Measurements from ENCODE around the gene C10orf90.

C10orf90 gene

GRCh38 chr10:126398383-126398743, 272.1 kb downstream of the C10orf90 start:
- Histone ChIP-seq H3K36me3 (ENCODE audit: insufficient read depth, low read length) (no peaks in the 10 kb centered on the region), H3K9me2 (replicated peaks; ENCODE audit: low read depth, low read length) (no peaks in the 10 kb centered on the region), H3K27me3 (ENCODE audit: insufficient read depth, low read length, poor library complexity, severe bottlenecking) (no peaks in the 10 kb centered on the region), H2AFZ (ENCODE audit: low read length) (no peak overlapping the region), H3K4me1 (ENCODE audit: insufficient read depth, low read length, poor library complexity, severe bottlenecking) (no peaks in the 10 kb centered on the region), H3K4me2 (ENCODE audit: low read depth, low read length, poor library complexity, severe bottlenecking) (no peak overlapping the region), H3K9ac (ENCODE audit: low read depth, low read length, poor library complexity, severe bottlenecking) (no peak overlapping the region), H3K79me2 (ENCODE audit: insufficient read depth, low read length) (no peaks in the 10 kb centered on the region), H3K4me3 (ENCODE audit: low read length, poor library complexity, severe bottlenecking) (no peak overlapping the region), H4K20me1 (ENCODE audit: insufficient read depth, low read length, poor library complexity, severe bottlenecking) (no peaks in the 10 kb centered on the region), H3K9me3 (ENCODE audit: insufficient read depth, low read depth, low read length) (no peaks in the 10 kb centered on the region; the same call in 1 of the 2 replicates), H3F3A (ENCODE audit: low read depth) (no peaks in the 10 kb centered on the region)
- TF ChIP-seq CTCF (conservative IDR thresholded peaks at IDR 0.05; ENCODE audit: low read length) (no peak), EZH2phosphoT487 (IDR thresholded peaks at IDR 0.05; ENCODE audit: borderline replicate concordance) (no peak)

- Histone ChIP-seq H3K4me3 (ENCODE audit: low read length, poor library complexity, severe bottlenecking) (no peak overlapping the region), H3K4me2 (ENCODE audit: low read depth, low read length, poor library complexity, severe bottlenecking) (no peak overlapping the region)
These were observed 272.7 kb downstream of the C10orf90 start for GRCh38 chr10:126397640-126398382.

GRCh38 chr10:126397156-126397555, 273.3 kb downstream of the C10orf90 start:
- no peak overlapping the region for H2AFZ ChIP-seq (ENCODE audit: low read length)
- H3K9ac ChIP-seq (ENCODE audit: low read depth, low read length, poor library complexity, severe bottlenecking), result no peak overlapping the region
- no peaks in the 10 kb centered on the region for H3F3A ChIP-seq (ENCODE audit: low read depth)
- H3K79me2 ChIP-seq (ENCODE audit: insufficient read depth, low read length), result no peaks in the 10 kb centered on the region
- H3K27me3 ChIP-seq (ENCODE audit: insufficient read depth, low read length, poor library complexity, severe bottlenecking), result no peaks in the 10 kb centered on the region
- H3K4me1 ChIP-seq (ENCODE audit: insufficient read depth, low read length, poor library complexity, severe bottlenecking), result no peaks in the 10 kb centered on the region
- H3K4me3 ChIP-seq (ENCODE audit: low read length, poor library complexity, severe bottlenecking), result no peak overlapping the region
- H4K20me1 ChIP-seq (ENCODE audit: insufficient read depth, low read length, poor library complexity, severe bottlenecking), result no peaks in the 10 kb centered on the region
- no peaks in the 10 kb centered on the region for H3K36me3 ChIP-seq (ENCODE audit: insufficient read depth, low read length)
- no peaks in the 10 kb centered on the region for H3K9me2 ChIP-seq (replicated peaks; ENCODE audit: low read depth, low read length)
- TF ChIP-seq CTCF (conservative IDR thresholded peaks at IDR 0.05; ENCODE audit: low read length) (no peak), EZH2phosphoT487 (IDR thresholded peaks at IDR 0.05; ENCODE audit: borderline replicate concordance) (no peak)
- no peak overlapping the region for H3K4me2 ChIP-seq (ENCODE audit: low read depth, low read length, poor library complexity, severe bottlenecking)
- peaks cover under 1% of the 10 kb centered on the region; the same call in 1 of the 2 replicates for H3K9me3 ChIP-seq (ENCODE audit: insufficient read depth, low read depth, low read length)

More at GRCh38 chr10:126397640-126398382, 272.7 kb downstream of the C10orf90 start:
- TF ChIP-seq CTCF (conservative IDR thresholded peaks at IDR 0.05; ENCODE audit: low read length), result no peak
- no peak for TF ChIP-seq EZH2phosphoT487 (IDR thresholded peaks at IDR 0.05; ENCODE audit: borderline replicate concordance)
- H3K4me1 ChIP-seq (ENCODE audit: insufficient read depth, low read length, poor library complexity, severe bottlenecking), result no peaks in the 10 kb centered on the region
- H3K9me2 ChIP-seq (replicated peaks; ENCODE audit: low read depth, low read length), result no peaks in the 10 kb centered on the region
- H3K36me3 ChIP-seq (ENCODE audit: insufficient read depth, low read length), result no peaks in the 10 kb centered on the region
- H2AFZ ChIP-seq (ENCODE audit: low read length), result no peak overlapping the region
- H3K9ac ChIP-seq (ENCODE audit: low read depth, low read length, poor library complexity, severe bottlenecking), result no peak overlapping the region
- H3K79me2 ChIP-seq (ENCODE audit: insufficient read depth, low read length), result no peaks in the 10 kb centered on the region
- no peaks in the 10 kb centered on the region for H4K20me1 ChIP-seq (ENCODE audit: insufficient read depth, low read length, poor library complexity, severe bottlenecking)
- H3K27me3 ChIP-seq (ENCODE audit: insufficient read depth, low read length, poor library complexity, severe bottlenecking), result no peaks in the 10 kb centered on the region
- H3F3A ChIP-seq (ENCODE audit: low read depth), result no peaks in the 10 kb centered on the region
- H3K9me3 ChIP-seq (ENCODE audit: insufficient read depth, low read depth, low read length), result no peaks in the 10 kb centered on the region; the same call in 1 of the 2 replicates
